ENCODE results near the gene PCYT1A. TPM values are rescaled to one million over a fixed set of nuclear protein-coding genes. Genes with fewer than 3 reads are reported as not detected.
"Not testable (repeated sequence)": the region's sequence is repeated elsewhere in the genome, so short reads cannot be mapped to it uniquely, and the experiment has no call there.

The PCYT1A gene
- total RNA-seq, 2 experiments from 2014 or later = 73.3 to 74.9 TPM

- H3K27me3 Mint-ChIP-seq = no peaks in the 10 kb centered on the region
- DNase-seq = no peak
- H3K4me3 Mint-ChIP-seq = no peak overlapping the region
- H3K27ac Mint-ChIP-seq = no peak overlapping the region
- H3K4me1 Mint-ChIP-seq = peaks cover 23% of the 10 kb centered on the region
- H3K9me3 Mint-ChIP-seq = no peaks in the 10 kb centered on the region
- POLR2A ChIA-PET = no interaction called here
- CTCF ChIA-PET = no interaction called here
- no peaks in the 10 kb centered on the region for H3K36me3 Mint-ChIP-seq (ENCODE audit: low read depth)
Measured at GRCh38 chr3:196216681-196217211, 70.8 kb downstream of the PCYT1A start.

DNA sequence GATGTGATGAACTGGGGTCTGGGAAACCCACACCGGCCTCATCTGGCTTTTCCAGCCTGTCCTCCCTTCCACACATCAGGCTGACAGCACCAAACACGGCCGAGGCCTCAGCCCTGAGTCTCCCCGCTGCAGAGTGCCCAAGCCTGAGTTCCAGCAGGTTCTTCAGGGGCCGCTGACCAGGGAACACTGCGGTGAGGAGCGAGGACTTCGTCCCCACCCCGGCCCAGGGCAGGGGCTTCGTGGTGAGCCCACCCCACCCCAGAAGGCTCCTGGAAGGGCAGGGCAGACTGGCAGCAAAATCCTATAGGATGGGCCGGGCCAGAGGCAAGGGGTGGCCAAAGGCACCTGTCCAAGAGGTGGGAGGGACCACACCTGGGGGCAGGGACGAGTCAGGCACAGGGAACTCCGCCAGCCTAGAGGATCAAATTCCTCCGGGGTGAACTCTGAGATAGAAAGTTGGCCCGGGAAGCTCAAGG lies 71.4 kb downstream of the PCYT1A start, which contains the start of gene SLC51A:
SLC51A (plus strand) TSS at position 446 of the 476 bp plus-strand sequence. CDS start 179 bp downstream, outside the sequence.
- Mint-ChIP-seq H3K27ac (no peak within 1 kb of the TSS), H3K27me3 (no peaks in the 10 kb centered on the region), H3K4me3 (no peak within 1 kb of the TSS), H3K4me1 (peaks cover 23% of the 10 kb centered on the region), H3K36me3 (ENCODE audit: low read depth) (no peaks in the 10 kb centered on the region), H3K9me3 (no peaks in the 10 kb centered on the region)
- ChIA-PET CTCF (no interaction called here), POLR2A (no interaction called here)
- DNase-seq = no peak

DNA sequence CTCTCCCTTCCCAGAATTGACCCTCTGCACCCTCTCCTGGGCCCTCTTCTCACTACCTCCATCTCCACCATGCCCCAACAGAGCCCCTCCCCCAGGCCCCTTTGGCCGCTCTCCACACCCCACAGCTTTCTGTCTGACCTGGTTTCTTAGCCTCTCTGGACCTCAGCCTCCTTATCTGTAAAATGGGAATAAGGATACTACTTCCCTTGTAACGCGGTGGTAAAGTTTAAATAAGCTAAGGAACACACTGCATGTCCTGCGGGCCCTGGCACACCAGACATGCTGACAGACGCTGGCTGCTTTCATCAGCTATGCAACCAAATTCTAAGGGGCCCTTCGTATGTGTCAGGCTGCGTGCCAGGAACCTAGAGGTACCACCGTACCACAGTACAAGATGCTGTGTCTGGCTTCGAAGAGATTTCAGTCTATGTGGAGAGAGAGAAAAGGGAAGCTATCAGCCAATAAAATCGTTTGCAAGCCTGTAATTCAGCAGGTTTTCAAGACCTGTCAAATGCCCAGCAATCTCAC lies 72.0 kb downstream of the PCYT1A start:
- ChIA-PET CTCF (no interaction called here), POLR2A (no interaction called here)
- no peak overlapping the region for H3K27ac Mint-ChIP-seq
- no peaks in the 10 kb centered on the region for H3K27me3 Mint-ChIP-seq
- no peak for DNase-seq
- no peaks in the 10 kb centered on the region for H3K9me3 Mint-ChIP-seq
- H3K36me3 Mint-ChIP-seq (ENCODE audit: low read depth) = no peaks in the 10 kb centered on the region
- no peak overlapping the region for H3K4me3 Mint-ChIP-seq
- peaks cover 23% of the 10 kb centered on the region for H3K4me1 Mint-ChIP-seq

- H3K27me3 Mint-ChIP-seq = no peaks in the 10 kb centered on the region
- no peak overlapping the region for H3K27ac Mint-ChIP-seq
- DNase-seq = no peak
- ChIA-PET POLR2A (no interaction called here), CTCF (no interaction called here)
- peaks cover 21% of the 10 kb centered on the region for H3K4me1 Mint-ChIP-seq
- H3K9me3 Mint-ChIP-seq = no peaks in the 10 kb centered on the region
- no peaks in the 10 kb centered on the region for H3K36me3 Mint-ChIP-seq (ENCODE audit: low read depth)
- no peak overlapping the region for H3K4me3 Mint-ChIP-seq
Measured at GRCh38 chr3:196214783-196215441, 72.6 kb downstream of the PCYT1A start.

GRCh38 chr3:196210673-196211556 lies 76.6 kb downstream of the PCYT1A start, which contains the start of gene ZDHHC19:
Gene ZDHHC19, minus strand, starts transcription at chr3:196211400. Its CDS starts 85 bp downstream, at chr3:196211315.
- Mint-ChIP-seq H3K9me3 (no peaks in the 10 kb centered on the region), H3K27ac (no peak within 1 kb of the TSS), H3K4me3 (no peak within 1 kb of the TSS), H3K27me3 (peaks cover 7% of the 10 kb centered on the region), H3K36me3 (ENCODE audit: low read depth) (no peaks in the 10 kb centered on the region), H3K4me1 (peaks cover 13% of the 10 kb centered on the region)
- DNase-seq = no peak
- ChIA-PET POLR2A (no interaction called here), CTCF (no interaction called here)

DNA sequence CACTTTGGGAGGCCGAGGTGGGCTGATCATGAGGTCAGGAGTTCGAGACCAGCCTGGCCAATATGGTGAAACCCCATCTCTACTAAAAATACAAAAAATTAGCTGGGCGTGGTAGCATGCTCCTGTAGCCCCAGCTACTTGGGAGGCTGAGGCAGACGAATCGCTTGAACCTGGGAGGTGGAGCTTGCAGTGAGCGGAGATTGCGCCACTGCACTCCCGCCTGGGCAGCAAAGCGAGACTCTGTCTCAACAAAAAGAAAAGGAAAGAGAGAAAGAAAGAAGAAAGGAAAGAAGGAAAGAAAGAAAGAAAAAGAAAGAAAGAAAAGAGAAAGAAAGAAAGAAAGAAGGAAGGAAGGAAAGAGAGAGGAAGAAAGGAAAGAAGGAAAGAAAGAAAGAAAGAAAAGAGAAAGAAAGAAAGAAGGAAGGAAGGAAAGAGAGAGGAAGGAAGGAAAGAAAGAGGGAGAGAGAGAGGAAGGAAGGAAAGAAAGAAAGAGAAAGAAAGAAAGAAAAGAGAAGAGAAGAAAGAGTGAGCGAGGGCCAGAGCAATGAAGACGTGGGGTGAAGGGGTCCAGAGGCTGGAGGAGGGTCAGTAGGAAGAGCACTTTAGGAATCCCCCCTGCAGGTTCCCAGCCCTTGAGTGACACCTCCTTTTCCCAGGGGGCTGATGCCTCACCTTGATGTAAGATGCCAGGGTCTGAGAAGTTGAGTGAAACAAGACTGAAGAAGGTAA lies 77.4 kb downstream of the PCYT1A start:
- H3K36me3 Mint-ChIP-seq (ENCODE audit: low read depth); DNase-seq; H3K4me3 Mint-ChIP-seq; POLR2A ChIA-PET; H3K9me3 Mint-ChIP-seq; H3K27ac Mint-ChIP-seq; CTCF ChIA-PET: not testable (repeated sequence)
- H3K27me3 Mint-ChIP-seq = peaks cover 14% of the 10 kb centered on the region
- peaks cover 18% of the 10 kb centered on the region for H3K4me1 Mint-ChIP-seq

DNA sequence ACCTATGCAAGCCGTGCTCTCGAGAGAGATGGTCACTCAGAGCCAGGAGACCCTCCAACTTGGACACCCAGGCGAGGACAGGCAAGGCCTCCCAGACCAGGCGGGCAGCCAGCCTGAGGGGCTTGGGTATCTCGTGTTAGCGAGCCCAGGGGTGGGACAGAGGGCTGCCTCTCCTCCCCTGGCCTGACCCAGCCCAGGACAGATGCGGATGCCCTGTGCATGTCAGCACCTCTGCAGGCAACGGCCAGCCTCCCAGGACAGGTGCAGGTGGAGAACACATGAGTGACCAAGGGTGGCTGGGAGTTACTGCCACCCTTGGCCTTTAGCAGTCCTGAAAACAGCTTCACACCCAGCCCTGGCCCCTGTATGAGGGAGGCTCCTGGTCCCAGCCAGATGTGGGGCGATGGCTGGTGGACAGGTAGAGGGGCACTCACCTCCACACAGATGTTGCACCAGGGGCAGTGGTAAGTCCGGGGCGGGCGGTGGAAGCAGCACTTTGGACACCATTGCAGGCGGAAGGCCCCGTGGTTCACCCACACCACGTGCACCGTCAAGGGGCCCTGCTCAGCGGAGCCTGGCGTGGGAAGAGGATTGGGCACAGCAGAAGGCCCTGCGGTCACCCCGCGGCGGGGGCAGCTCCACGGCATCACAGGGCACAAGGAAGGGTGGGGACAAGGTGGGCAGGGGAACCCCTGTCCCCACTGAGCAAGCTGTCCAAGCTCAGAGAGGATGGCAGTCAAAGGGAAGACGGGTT lies 78.4 kb downstream of the PCYT1A start:
- no peaks in the 10 kb centered on the region for H3K9me3 Mint-ChIP-seq
- DNase-seq = no peak
- ChIA-PET POLR2A (no interaction called here), CTCF (no interaction called here)
- H3K4me1 Mint-ChIP-seq = peaks cover 18% of the 10 kb centered on the region
- H3K36me3 Mint-ChIP-seq (ENCODE audit: low read depth) = no peaks in the 10 kb centered on the region
- H3K27ac Mint-ChIP-seq = no peak overlapping the region
- H3K4me3 Mint-ChIP-seq = no peak overlapping the region
- peaks cover 22% of the 10 kb centered on the region for H3K27me3 Mint-ChIP-seq

GRCh38 chr3:196207833-196208607 lies 79.5 kb downstream of the PCYT1A start:
- H3K4me1 Mint-ChIP-seq = peaks cover 25% of the 10 kb centered on the region
- H3K27ac Mint-ChIP-seq = no peak overlapping the region
- peak overlapping the region; percentile 75 for H3K4me3 Mint-ChIP-seq
- H3K9me3 Mint-ChIP-seq = no peaks in the 10 kb centered on the region
- peak; percentile 83 for DNase-seq
- peaks cover 30% of the 10 kb centered on the region for H3K27me3 Mint-ChIP-seq
- ChIA-PET POLR2A (no interaction called here), CTCF (interaction anchor here (0.9 kb wide), 1 partner anchor 134 kb away, joined by 3 read pairs; no protein-coding TSS in a partner anchor)
- no peaks in the 10 kb centered on the region for H3K36me3 Mint-ChIP-seq (ENCODE audit: low read depth)

DNA sequence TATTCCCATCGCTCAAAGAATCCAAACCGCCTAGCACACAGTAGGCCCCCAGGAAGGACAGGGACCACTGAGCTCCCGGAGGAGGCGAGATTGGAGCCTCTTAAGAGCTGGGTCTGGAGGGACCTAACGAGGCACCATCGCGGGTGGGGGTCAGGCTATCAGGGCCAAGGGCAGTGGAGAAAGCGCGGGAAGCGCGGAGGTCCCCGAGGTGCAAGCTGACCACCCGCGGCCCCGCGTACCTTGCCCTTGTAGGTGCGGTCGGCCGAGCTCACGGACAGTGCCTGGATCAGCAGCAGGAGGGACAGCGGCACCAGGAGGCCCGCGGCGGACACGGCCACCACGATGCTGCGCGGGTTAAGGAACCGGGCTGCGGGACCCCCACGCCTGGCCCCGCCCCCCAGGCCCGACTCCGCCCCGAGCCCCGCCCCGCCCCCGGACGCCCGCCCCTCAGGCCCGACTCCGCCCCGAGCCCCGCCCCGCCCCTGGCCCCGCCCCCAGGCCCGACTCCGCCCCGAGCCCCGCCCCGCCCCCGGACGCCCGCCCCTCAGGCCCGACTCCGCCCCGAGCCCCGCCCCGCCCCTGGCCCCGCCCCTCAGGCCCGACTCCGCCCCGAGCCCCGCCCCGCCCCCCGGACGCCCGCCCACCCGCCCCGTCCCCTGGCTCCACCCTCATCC lies 80.2 kb downstream of the PCYT1A start:
- no peak overlapping the region for H3K27ac Mint-ChIP-seq
- H3K9me3 Mint-ChIP-seq = no peaks in the 10 kb centered on the region
- peaks cover 25% of the 10 kb centered on the region for H3K4me1 Mint-ChIP-seq
- peak overlapping the region; percentile 75 for H3K4me3 Mint-ChIP-seq
- CTCF ChIA-PET = interaction anchor here (0.9 to 2.2 kb wide), 4 partner anchors 11 to 315 kb away, joined by 3 to 7 read pairs (median 5); no protein-coding TSS in a partner anchor
- no peaks in the 10 kb centered on the region for H3K36me3 Mint-ChIP-seq (ENCODE audit: low read depth)
- peaks cover 33% of the 10 kb centered on the region for H3K27me3 Mint-ChIP-seq
- peak; percentile 30 for DNase-seq
- POLR2A ChIA-PET = interaction anchor here (0.6 to 1.0 kb wide), 3 partner anchors 10 to 133 kb away, joined by 3 to 6 read pairs (median 3); no protein-coding TSS in a partner anchor

DNA sequence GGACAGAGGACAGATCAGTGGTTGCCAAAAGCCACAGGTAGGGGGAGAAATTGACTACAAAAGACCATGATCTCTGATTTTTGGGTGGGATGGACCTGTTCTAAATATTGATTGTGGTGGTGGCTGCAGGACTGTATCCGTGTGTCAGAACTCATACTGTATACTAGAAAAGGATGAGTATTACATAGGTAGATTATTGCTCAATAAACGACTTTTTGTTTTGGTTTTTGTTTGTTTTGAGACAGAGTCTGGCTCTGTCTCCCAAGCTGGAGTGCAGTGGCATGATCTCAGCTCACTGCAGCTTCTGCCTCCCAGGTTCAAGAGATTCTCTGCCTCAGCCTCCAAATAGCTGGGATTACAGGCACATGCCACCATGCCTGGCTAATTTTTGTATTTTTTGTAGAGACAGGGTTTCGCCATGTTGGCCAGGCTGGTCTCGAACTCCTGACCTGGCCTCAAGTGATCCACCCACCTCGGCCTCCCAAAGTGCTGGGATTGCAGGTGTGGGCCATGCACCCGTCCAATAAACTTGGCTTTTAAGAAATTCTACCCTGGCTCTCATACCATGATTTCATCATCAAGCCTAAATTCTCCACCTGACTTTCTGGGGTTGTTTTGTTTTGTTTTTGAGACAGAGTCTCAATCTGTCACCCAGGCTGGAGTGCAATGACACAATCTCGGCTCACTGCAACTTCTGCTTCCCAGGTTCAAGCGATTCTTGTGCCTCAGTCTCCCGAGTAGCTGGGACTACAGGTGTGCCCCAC lies 81.9 kb downstream of the PCYT1A start:
- H3K4me3 Mint-ChIP-seq; H3K9me3 Mint-ChIP-seq; H3K27ac Mint-ChIP-seq; H3K36me3 Mint-ChIP-seq (ENCODE audit: low read depth); DNase-seq: not testable (repeated sequence)
- ChIA-PET CTCF (interaction anchor here (1.1 to 2.2 kb wide), 4 partner anchors 9 to 317 kb away, joined by 3 to 7 read pairs (median 6); no protein-coding TSS in a partner anchor), POLR2A (interaction anchor here (0.7 kb wide), 1 partner anchor 94 kb away, joined by 3 read pairs; no protein-coding TSS in a partner anchor)
- H3K4me1 Mint-ChIP-seq = peaks cover 25% of the 10 kb centered on the region
- peaks cover 33% of the 10 kb centered on the region for H3K27me3 Mint-ChIP-seq
